Activated T-cell treated with anti-CD3 and anti-CD28 coated beads, Interleukin-2, amount 50 U/mL, for 4 hours (primary cell): Measurements from ENCODE around the gene PSMC2. TPM values are rescaled to one million over a fixed set of nuclear protein-coding genes. Genes with fewer than 3 reads are reported as not detected.

Experiments used
- ATAC-seq, 2 donors: fragments of 200-7000 bp; cut with Tn5 transposase; one replicate each; pipeline ENCODE4 v1.10.0; 2021
- DNase-seq: peaks from one replicate; pipeline ENCODE4 v3.0.0-alpha.2; 2020
- H3K27me3 Mint-ChIP-seq: one replicate; pipeline ENCODE4 v1.8.0; 2021; ENCODE audit warnings: low read depth, mixed read lengths
- H3K36me3 Mint-ChIP-seq: one replicate; pipeline ENCODE4 v1.8.0; 2022; ENCODE audit warnings: mixed read lengths; ENCODE audit not compliant: insufficient read depth
- H3K4me1 Mint-ChIP-seq: one replicate; pipeline ENCODE4 v1.8.0; 2021; ENCODE audit warnings: low read depth, mixed read lengths
- H3K4me3 Mint-ChIP-seq: one replicate; pipeline ENCODE4 v1.8.0; 2021; ENCODE audit warnings: mild to moderate bottlenecking, moderate library complexity, mixed read lengths
- H3K9me3 Mint-ChIP-seq: one replicate; pipeline ENCODE4 v1.8.0; 2021; ENCODE audit warnings: mixed read lengths
- total RNA-seq, 3 donors: library from RNA; stranded (reverse); gene quantifications; one replicate each; pipeline ENCODE4 v1.2.1, GENCODE V29; 2021

The PSMC2 gene
- 100 to 1,000 TPM; 277 to 314 (median 299) TPM for total RNA-seq

DNA sequence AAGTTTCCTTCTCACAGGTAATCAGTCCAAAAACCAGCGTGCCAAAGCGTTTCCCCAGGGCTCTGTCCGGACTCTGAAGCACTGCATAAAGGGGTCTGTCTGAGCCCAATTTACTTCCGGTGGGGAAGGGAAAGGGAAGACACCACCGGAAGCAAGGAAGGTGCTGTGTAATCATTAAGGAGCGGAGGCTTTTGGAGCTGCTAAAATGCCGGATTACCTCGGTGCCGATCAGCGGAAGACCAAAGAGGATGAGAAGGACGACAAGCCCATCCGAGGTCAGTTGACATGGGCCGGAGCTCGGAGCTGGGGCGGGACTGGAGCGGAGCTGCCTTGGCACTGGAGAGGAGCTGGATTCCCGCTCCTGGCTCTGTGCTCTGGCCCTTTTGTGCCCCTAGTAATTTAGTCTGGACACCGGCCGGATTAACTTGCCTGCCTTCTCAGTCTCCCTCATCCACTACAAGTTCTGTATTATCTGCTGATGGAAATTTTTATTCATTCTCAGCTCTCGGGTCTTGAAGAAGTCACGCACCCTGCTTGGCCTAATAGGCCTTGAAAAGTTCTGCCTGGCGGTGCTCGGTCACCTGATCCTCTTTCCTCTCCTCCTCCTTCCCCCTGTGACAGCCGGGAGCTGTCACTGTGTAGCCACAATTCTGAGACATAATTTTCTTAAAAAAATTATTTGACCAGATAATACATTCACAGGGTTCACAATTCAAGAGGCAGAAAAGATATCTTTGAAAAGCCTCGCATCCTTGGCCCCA lies at the start of gene PSMC2:
Gene PSMC2, plus strand, starts transcription at position 137 of the 761 bp plus-strand sequence. Its CDS starts 69 bp downstream, at position 206.
- Mint-ChIP-seq H3K4me3 (peak within 1 kb of the TSS; percentile 100), H3K27me3 (no peaks in the 10 kb centered on the region), H3K36me3 (peaks cover 20% of the 10 kb centered on the region), H3K9me3 (no peaks in the 10 kb centered on the region), H3K4me1 (peaks cover 54% of the 10 kb centered on the region)
- DNase-seq (peak; percentile 72), ATAC-seq (peak; percentile 69 to 72)

DNA sequence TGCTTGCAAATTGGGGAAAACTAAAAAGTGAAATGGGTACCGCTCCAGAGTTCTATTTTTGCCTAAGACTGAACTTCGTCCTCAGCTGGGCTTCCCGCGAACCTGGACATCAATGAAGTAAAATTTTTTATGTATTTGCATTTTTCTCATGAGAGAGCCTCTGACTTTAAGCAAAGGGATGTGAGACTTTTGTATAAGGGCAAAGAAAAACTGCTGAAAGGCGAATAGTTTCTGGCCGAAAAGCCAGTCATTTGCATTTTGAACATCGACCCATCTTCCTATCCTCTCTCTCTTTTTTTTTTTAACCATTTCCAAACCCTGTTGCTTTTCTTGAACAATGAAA lies 49.6 kb upstream of the PSMC2 start:
- Mint-ChIP-seq H3K4me3 (peak overlapping the region; percentile 88), H3K36me3 (peaks cover 14% of the 10 kb centered on the region), H3K27me3 (peaks cover 2% of the 10 kb centered on the region), H3K9me3 (no peaks in the 10 kb centered on the region), H3K4me1 (peaks cover 34% of the 10 kb centered on the region)
- ATAC-seq (no peak), DNase-seq (no peak)

DNA sequence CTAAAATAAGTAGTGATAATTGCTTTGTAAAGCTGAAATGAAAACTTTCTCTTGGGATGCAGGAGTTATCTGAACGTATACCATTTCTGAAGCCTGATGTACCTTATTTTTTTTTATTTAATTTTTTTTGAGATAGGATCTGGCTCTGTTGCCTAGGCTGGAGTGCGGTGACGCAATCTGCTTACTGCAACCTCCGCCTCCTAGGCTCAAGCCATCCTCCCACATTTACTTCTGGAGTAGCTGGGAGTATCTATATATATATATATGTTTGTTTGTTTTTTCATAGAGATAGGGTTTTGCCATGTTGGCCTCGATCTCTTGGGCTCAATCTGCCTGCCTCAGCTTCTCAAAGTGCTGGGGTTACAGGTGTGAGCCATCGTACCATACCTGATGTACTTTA lies 47.8 kb upstream of the PSMC2 start:
- Mint-ChIP-seq H3K27me3 (no peaks in the 10 kb centered on the region), H3K36me3 (peaks cover 22% of the 10 kb centered on the region), H3K4me3 (no peak overlapping the region), H3K4me1 (peaks cover 42% of the 10 kb centered on the region), H3K9me3 (no peaks in the 10 kb centered on the region)
- DNase-seq (no peak), ATAC-seq (no peak)

DNA sequence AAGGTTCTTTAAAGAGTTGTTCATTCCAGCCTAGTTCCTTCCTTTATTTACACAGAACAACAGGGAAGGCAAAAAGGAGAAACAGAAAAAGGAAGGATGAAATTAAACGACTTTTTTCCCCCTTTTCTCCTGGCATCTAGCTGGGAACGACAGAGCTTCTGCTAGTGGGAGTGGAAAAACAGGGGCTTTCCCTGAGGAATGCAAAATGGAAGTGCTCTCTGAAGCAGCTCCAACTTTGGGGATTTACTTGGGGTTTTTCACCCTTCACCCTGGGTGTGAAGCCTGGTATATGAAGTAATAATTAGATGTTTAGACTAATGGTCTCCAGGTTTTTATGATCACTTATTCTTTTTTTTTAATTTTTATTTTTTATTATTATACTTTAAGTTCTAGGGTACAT lies 46.0 kb upstream of the PSMC2 start:
- ATAC-seq: no peak
- H3K27me3 Mint-ChIP-seq: no peaks in the 10 kb centered on the region
- no peaks in the 10 kb centered on the region for H3K9me3 Mint-ChIP-seq
- H3K4me1 Mint-ChIP-seq: peaks cover 47% of the 10 kb centered on the region
- H3K4me3 Mint-ChIP-seq: no peak overlapping the region
- peaks cover 32% of the 10 kb centered on the region for H3K36me3 Mint-ChIP-seq
- no peak for DNase-seq

DNA sequence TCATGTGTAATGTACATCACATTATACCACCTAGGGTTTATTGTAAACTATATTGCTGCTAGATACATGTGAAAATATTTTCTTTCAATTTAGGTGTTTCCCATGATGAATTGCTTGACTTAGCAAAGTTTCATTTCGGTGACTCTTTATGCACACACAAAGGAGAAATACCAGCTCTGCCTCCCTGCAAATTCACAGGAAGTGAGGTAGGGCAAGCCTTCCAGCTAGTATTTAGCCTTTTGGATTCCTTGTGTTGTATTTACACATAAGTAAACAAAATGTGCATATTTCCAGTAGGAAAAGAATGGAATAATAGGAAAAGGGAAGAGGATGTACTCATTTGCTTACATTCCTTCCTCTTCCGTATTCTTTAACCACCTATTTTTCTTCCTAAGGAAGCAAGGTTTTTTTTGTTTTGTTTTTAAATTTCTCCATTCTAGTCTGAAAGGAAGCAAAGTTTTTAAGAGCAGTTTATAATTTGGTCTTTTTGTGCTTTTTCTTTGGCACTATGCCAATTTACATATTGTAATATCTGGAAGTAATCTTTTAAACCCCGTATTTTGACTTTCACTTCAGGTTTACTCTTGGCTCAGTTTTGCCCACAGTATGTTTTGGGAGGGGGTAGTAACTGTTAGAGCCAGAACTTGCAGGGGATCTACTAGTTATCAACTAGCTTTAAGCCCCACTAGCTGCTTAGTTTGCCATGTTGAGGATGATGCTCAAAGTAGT lies 39.8 kb upstream of the PSMC2 start:
- H3K27me3 Mint-ChIP-seq: no peaks in the 10 kb centered on the region
- DNase-seq (no peak), ATAC-seq (no peak)
- peaks cover 46% of the 10 kb centered on the region for H3K36me3 Mint-ChIP-seq
- H3K4me3 Mint-ChIP-seq: no peak overlapping the region
- H3K4me1 Mint-ChIP-seq: peaks cover 16% of the 10 kb centered on the region
- no peaks in the 10 kb centered on the region for H3K9me3 Mint-ChIP-seq

DNA sequence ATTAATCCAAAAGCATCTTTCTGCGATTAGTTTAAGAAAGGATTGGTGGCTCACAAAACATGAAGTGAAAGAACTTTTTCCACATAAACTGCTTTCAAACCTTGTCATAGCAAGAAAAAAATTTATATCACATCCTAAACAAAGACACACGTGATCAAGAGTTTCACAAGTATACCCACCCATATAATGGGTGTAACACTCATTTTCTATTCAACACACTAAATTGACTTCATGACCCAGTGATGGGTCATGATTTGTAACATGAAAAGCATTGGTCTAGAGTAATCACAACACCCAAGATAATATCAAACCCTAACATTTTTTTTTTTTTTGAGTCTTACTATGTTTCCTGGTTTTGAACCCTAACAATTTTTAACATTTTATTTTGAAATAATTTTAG lies 32.6 kb upstream of the PSMC2 start:
- Mint-ChIP-seq H3K4me1 (peaks cover 3% of the 10 kb centered on the region), H3K9me3 (no peaks in the 10 kb centered on the region), H3K27me3 (no peaks in the 10 kb centered on the region), H3K4me3 (no peak overlapping the region), H3K36me3 (peaks cover 60% of the 10 kb centered on the region)
- no peak for DNase-seq
- peak in 1 of 2 donors; percentile 51 for ATAC-seq

DNA sequence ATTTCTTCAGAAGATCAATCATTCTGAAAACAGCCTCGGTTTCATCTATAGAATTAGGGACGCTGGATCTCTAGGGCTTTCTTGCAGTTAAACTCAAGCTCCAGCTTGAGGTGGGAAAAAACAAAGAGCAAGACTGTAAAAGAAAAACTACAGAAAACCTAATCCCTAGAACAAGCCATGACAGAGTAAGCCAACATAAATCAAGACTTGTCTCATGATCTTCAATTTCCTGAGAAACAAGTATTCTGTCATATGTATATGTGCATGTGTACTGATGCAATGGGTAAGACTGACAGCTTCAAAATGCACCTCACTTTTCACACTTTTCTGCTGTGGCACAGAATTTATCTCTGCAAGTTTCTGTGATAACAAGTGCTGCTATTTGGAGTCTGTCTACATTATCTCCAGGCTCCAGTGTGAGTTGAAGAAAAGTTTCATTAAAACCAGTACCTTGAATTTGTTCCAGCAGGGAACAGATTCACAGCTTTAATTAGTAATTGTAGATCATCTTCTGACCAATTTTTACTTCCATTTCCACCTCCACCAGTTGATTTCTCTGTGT lies 31.0 kb upstream of the PSMC2 start:
- H3K27me3 Mint-ChIP-seq: no peaks in the 10 kb centered on the region
- ATAC-seq (no peak), DNase-seq (no peak)
- H3K4me3 Mint-ChIP-seq: no peak overlapping the region
- peaks cover 3% of the 10 kb centered on the region for H3K4me1 Mint-ChIP-seq
- no peaks in the 10 kb centered on the region for H3K9me3 Mint-ChIP-seq
- peaks cover 54% of the 10 kb centered on the region for H3K36me3 Mint-ChIP-seq

DNA sequence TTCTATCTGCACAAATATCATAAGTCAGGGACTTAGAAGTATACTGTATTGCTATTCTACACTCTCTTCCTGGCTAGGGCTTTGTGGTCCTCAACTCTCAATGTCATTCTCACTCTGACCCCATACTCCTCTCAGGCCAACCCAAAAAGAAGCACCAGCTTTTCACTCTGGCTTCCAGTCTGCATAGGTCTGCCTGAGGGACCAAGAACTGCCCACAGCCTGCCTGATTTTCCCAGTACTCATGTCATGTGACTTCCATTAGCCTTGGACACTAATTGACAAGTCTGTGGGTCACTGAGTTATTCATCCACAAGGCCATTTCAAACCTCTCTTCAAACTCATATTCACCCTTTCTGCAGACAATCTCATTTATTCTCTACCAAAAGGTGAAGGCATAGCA lies 30.4 kb upstream of the PSMC2 start:
- H3K9me3 Mint-ChIP-seq: no peaks in the 10 kb centered on the region
- peaks cover 49% of the 10 kb centered on the region for H3K36me3 Mint-ChIP-seq
- H3K4me3 Mint-ChIP-seq: no peak overlapping the region
- ATAC-seq (no peak), DNase-seq (no peak)
- peaks cover 3% of the 10 kb centered on the region for H3K4me1 Mint-ChIP-seq
- no peaks in the 10 kb centered on the region for H3K27me3 Mint-ChIP-seq

DNA sequence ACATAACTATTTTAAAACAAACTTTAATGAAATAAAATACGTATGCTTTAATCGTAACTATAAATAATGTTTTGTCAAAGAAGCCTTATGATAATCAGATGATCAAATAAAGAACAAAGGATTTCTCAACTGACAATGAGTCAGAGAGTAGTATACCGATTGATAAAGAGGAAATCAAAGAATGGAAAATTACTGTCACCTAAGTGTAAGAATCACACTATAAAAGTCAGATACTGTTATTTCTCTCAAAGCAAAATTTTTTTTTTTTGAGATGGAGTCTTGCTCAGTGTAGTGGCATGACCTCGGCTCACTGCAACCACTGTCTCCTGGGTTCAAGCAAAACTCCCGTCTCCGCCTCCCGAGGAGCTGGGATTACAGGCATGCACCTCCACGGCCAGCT lies 21.7 kb upstream of the PSMC2 start:
- H3K9me3 Mint-ChIP-seq: no peaks in the 10 kb centered on the region
- ATAC-seq (peak; percentile 73 to 84), DNase-seq (no peak)
- H3K4me1 Mint-ChIP-seq: peaks cover 14% of the 10 kb centered on the region
- H3K27me3 Mint-ChIP-seq: no peaks in the 10 kb centered on the region
- peaks cover 24% of the 10 kb centered on the region for H3K36me3 Mint-ChIP-seq
- no peak overlapping the region for H3K4me3 Mint-ChIP-seq

DNA sequence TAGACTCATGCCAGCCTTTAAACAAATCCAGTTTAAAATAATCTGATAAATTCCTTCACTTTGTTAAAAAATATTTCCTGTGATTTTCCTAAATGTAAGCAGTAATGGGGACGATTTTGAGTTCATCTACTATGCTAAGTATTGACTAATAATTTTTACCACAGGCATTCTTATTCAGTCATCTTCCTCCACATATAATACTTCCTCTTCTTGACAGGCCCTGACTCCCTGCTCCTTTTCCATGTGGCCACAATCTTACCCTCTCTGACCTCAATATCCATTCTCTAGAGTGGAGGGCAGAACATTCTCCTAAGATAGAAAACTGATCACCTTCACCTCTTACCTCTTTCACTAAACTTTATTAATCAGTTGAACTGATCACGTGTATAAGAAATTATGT lies 10.7 kb upstream of the PSMC2 start:
- Mint-ChIP-seq H3K4me3 (no peak overlapping the region), H3K36me3 (peaks cover 33% of the 10 kb centered on the region), H3K9me3 (no peaks in the 10 kb centered on the region), H3K4me1 (peaks cover 26% of the 10 kb centered on the region), H3K27me3 (no peaks in the 10 kb centered on the region)
- ATAC-seq (no peak), DNase-seq (no peak)

DNA sequence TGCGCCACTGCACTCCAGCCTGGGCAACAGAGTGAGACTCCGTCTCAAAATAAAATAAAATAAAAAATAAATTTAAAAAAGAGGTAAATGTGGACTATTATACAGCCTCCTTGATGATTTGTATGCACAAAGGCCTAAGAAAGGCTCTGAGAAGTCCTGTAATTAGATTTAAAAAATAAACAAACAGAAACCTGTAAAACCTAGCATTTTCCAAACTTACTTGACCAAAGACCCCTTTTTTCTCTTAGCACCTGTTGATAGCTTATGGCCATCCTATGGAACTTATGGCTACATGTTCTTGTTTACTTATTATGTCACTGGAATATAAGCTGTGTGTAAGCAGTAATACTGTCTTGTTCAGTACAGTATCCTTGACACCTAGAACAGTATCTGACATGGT lies 8.6 kb upstream of the PSMC2 start:
- H3K9me3 Mint-ChIP-seq: no peaks in the 10 kb centered on the region
- no peaks in the 10 kb centered on the region for H3K27me3 Mint-ChIP-seq
- no peak overlapping the region for H3K4me3 Mint-ChIP-seq
- peaks cover 34% of the 10 kb centered on the region for H3K4me1 Mint-ChIP-seq
- ATAC-seq: no peak
- DNase-seq: no peak
- H3K36me3 Mint-ChIP-seq: peaks cover 36% of the 10 kb centered on the region

DNA sequence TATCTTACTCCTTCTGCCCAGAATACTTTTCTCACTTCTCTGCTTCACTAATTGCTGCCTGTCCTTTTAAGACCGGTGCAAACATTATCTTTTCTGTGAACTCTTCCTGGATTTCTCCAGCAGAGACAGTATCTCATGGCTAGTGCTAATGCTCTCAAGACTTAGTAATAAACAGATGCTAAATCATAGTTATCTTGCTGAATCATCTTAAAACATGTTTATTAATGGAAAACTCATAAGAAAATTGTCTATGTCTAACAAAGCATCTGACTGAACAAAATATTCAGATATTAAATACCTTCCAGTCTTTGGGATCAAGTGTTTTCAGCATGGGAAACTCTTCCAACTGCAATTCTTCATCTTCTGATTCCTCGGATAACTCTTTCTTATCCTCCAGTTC lies 6.0 kb upstream of the PSMC2 start:
- peaks cover 36% of the 10 kb centered on the region for H3K36me3 Mint-ChIP-seq
- no peak for DNase-seq
- H3K4me1 Mint-ChIP-seq: peaks cover 44% of the 10 kb centered on the region
- no peaks in the 10 kb centered on the region for H3K9me3 Mint-ChIP-seq
- H3K27me3 Mint-ChIP-seq: no peaks in the 10 kb centered on the region
- peak overlapping the region; percentile 58 for H3K4me3 Mint-ChIP-seq
- no peak for ATAC-seq

DNA sequence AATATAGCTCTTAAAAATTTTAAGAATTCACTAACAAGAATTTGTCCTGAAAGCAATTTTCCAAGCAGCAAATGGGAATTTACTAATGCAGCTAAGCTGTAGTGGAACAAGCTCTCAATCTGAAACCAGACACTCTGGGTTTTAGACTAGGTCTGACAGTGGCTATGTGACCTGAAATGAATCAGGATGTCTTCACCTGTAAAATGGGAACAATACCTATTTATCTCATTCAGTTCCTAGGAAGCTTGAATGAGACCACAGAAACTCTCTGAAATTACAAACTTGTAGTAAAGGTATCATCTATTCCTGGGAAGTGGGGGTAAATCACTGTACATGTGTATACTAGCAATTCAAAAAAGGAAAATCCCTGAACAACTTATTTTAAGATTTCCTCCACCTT lies 4.1 kb upstream of the PSMC2 start:
- Mint-ChIP-seq H3K9me3 (no peaks in the 10 kb centered on the region), H3K4me3 (peak overlapping the region; percentile 99), H3K36me3 (peaks cover 27% of the 10 kb centered on the region), H3K4me1 (peaks cover 52% of the 10 kb centered on the region), H3K27me3 (no peaks in the 10 kb centered on the region)
- ATAC-seq: peak in 1 of 2 donors; percentile 0
- no peak for DNase-seq

DNA sequence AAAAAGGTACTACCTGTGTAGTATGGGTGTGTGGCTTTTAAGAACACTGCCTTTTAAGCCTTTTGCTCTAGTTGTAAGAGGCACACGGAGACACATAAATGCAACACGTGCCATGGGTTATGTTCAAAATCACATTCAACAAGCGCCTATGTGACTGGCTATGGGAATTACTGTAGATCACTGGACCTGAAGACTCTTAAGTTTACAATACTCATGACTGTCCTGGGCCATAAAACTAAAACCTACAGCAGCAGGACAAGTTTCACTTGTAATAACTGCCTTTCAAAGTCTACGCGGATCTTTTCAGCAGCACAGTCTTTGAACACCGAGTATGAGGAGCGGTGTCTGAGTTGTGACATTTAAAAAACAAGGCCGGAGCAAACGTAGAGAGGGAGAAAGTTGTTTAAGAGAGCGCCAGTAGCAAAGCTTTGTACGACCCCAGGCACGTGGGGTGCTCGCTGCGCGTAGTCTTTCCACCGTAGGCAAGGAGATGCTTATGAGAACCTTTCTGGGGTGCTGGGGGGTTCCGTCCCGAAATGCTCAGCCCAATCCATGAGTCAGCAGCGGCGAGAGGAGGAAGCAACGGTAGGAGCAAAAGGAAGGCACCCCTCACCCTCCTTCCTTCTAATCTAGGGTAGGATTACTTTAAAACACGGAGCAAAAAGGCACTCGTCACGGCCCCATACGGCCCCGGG lies 3.5 kb upstream of the PSMC2 start:
- DNase-seq (peak; percentile 42), ATAC-seq (peak; percentile 33 to 41)
- no peaks in the 10 kb centered on the region for H3K27me3 Mint-ChIP-seq
- H3K9me3 Mint-ChIP-seq: no peaks in the 10 kb centered on the region
- H3K36me3 Mint-ChIP-seq: peaks cover 30% of the 10 kb centered on the region
- peaks cover 55% of the 10 kb centered on the region for H3K4me1 Mint-ChIP-seq
- H3K4me3 Mint-ChIP-seq: peak overlapping the region; percentile 99
